ENCODE measurements around the gene ORC2.
"Not testable (repeated sequence)": the region's sequence is repeated elsewhere in the genome, so short reads cannot be mapped to it uniquely, and the experiment has no call there.

ORC2 gene

DNA sequence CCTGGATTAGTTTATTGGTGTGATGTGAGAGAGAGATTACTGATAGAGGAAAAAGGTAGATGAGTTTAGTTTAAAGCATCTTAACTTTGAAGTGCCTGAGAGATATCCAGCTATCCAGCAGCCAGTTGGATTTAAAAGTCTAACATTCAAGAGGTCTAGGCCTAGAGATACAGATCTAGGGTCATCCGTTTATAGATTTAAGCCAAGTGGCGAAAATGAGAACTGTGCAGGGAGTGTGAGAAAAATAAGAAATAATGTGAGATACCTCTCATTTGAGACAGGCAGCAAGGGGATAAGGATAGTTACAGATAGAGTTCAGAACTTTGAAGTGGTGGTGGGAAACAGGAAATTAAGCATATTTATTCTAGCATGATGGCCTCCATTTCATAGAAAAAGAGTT lies 5.3 kb upstream of the ORC2 start:
- Histone ChIP-seq H3K27ac (ENCODE audit: low read length) (no peak overlapping the region), H3K27me3 (ENCODE audit: control insufficient read depth in 1 of 2, insufficient read depth in 2 of 2, low read length in 2 of 2) (no peaks in the 10 kb centered on the region)

DNA sequence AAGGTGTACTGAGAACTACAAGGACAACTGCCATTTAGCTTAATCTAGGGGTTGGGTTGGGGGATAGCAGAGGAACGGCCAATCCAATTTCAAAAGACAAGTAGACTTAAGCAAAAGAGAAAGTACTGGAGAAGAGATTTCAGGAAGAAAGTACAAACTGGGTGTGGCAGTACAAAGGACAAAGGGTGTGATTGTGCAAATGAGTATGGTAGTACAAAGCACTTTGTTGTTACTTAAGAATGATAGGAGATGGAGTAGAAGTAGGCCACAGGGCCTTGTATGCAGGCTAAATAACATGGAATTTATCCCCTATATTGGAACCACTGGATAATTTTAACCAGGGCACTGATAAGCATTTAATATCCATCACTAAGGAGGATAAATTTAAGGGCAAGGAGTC lies 4.7 kb upstream of the ORC2 start:
- Histone ChIP-seq H3K9ac (ENCODE audit: low read length in 2 of 2) (no peak overlapping the region), H3K4me3 (ENCODE audit: low read length in 2 of 2) (no peak overlapping the region), H3K4me1 (ENCODE audit: control insufficient read depth, insufficient read depth, low read length) (peaks cover 2% of the 10 kb centered on the region), H3K9me3 (ENCODE audit: control insufficient read depth in 2 of 2, low read length in 2 of 2) (no peaks in the 10 kb centered on the region), H3K27ac (ENCODE audit: low read length) (no peak overlapping the region), H3K36me3 (ENCODE audit: control insufficient read depth in 2 of 2, insufficient read depth in 2 of 2, low read length in 2 of 2) (no peaks in the 10 kb centered on the region), H3K27me3 (ENCODE audit: control insufficient read depth in 1 of 2, insufficient read depth in 2 of 2, low read length in 2 of 2) (no peaks in the 10 kb centered on the region)

More for the DNA sequence above, 5.3 kb upstream of the ORC2 start:
- H3K4me1 ChIP-seq (ENCODE audit: control insufficient read depth, insufficient read depth, low read length), result peaks cover under 1% of the 10 kb centered on the region
- no peaks in the 10 kb centered on the region for H3K9me3 ChIP-seq (ENCODE audit: control insufficient read depth in 2 of 2, low read length in 2 of 2)
- H3K36me3 ChIP-seq (ENCODE audit: control insufficient read depth in 2 of 2, insufficient read depth in 2 of 2, low read length in 2 of 2), result no peaks in the 10 kb centered on the region
- no peak overlapping the region for H3K9ac ChIP-seq (ENCODE audit: low read length in 2 of 2)
- H3K4me3 ChIP-seq (ENCODE audit: low read length in 2 of 2), result no peak overlapping the region

DNA sequence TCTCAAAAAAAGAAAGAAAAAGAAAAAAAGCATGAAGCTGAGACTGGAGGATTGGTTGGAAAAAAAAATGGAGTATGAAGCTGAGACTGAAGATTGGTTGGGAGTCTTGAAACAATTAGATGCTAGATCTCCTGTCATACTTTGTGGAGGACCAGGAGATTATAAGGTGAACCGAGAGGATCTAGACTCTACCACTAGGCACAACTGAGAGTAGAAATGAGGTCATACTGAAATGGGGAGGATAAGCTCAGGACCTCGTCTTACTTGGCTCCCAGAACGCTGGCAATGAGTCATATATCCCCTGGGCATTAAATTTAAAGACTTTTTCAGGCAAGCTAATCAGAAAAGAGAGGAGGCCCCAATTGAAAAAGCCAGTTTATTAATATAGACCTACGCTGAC lies 3.3 kb upstream of the ORC2 start:
- H3K9me3 ChIP-seq (ENCODE audit: control insufficient read depth in 2 of 2, low read length in 2 of 2), result no peaks in the 10 kb centered on the region
- H3K36me3 ChIP-seq (ENCODE audit: control insufficient read depth in 2 of 2, insufficient read depth in 2 of 2, low read length in 2 of 2), result no peaks in the 10 kb centered on the region
- H3K4me3 ChIP-seq (ENCODE audit: low read length in 2 of 2), result no peak overlapping the region
- H3K9ac ChIP-seq (ENCODE audit: low read length in 2 of 2), result no peak overlapping the region
- no peaks in the 10 kb centered on the region for H3K27me3 ChIP-seq (ENCODE audit: control insufficient read depth in 1 of 2, insufficient read depth in 2 of 2, low read length in 2 of 2)
- H3K27ac ChIP-seq (ENCODE audit: low read length), result no peak overlapping the region
- peaks cover 2% of the 10 kb centered on the region for H3K4me1 ChIP-seq (ENCODE audit: control insufficient read depth, insufficient read depth, low read length)

DNA sequence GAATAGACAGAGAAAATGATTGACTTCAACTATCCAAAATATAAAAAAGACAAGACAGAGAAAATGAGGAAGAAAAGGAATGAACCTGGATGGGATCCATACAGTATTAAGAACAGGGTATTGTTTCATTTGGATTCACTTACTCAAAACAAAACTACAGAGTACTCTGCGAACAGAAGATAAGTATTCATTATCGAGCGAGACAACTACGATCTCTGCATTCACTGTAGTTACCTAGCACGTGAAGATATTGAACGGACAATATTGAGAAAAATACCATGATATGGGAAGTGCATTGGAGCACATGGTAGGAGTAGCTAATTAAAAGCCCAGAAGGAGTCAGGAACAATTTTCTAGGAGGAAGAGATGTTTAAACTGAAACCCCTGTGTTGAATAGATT lies 1.0 kb upstream of the ORC2 start:
- Histone ChIP-seq H3K36me3 (ENCODE audit: control insufficient read depth in 2 of 2, insufficient read depth in 2 of 2, low read length in 2 of 2) (no peaks in the 10 kb centered on the region), H3K4me3 (ENCODE audit: low read length in 2 of 2) (peak overlapping the region; percentile 94 to 97), H3K9me3 (ENCODE audit: control insufficient read depth in 2 of 2, low read length in 2 of 2) (no peaks in the 10 kb centered on the region), H3K4me1 (ENCODE audit: control insufficient read depth, insufficient read depth, low read length) (peaks cover 4% of the 10 kb centered on the region), H3K27ac (ENCODE audit: low read length) (no peak overlapping the region), H3K9ac (ENCODE audit: low read length in 2 of 2) (peak overlapping the region in 1 of 2 donors; percentile 88), H3K27me3 (ENCODE audit: control insufficient read depth in 1 of 2, insufficient read depth in 2 of 2, low read length in 2 of 2) (no peaks in the 10 kb centered on the region)

DNA sequence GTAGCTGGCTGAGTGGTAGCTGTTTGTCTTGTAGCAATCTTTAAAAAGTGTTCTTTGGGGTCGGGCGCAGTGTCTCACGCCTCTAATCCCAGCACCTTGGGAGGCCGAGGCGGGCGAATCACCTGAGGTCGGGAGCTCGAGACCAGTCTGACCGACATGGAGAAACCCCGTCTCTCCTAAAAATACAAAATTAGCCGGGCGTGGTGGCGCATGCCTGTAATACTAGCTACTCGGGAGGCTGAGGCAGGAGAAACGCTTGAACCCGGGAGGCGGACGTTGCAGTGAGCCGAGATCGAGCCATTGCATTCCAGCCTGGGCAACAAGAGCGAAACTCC lies 425 bp upstream of the ORC2 start:
- H3K9ac ChIP-seq (ENCODE audit: low read length in 2 of 2), result peak overlapping the region; percentile 86 to 88
- peak overlapping the region; percentile 75 for H3K27ac ChIP-seq (ENCODE audit: low read length)
- H3K36me3 ChIP-seq (ENCODE audit: control insufficient read depth in 2 of 2, insufficient read depth in 2 of 2, low read length in 2 of 2); H3K4me1 ChIP-seq (ENCODE audit: control insufficient read depth, insufficient read depth, low read length); H3K9me3 ChIP-seq (ENCODE audit: control insufficient read depth in 2 of 2, low read length in 2 of 2); H3K27me3 ChIP-seq (ENCODE audit: control insufficient read depth in 1 of 2, insufficient read depth in 2 of 2, low read length in 2 of 2): not testable (repeated sequence)
- peak overlapping the region; percentile 94 to 97 for H3K4me3 ChIP-seq (ENCODE audit: low read length in 2 of 2)

DNA sequence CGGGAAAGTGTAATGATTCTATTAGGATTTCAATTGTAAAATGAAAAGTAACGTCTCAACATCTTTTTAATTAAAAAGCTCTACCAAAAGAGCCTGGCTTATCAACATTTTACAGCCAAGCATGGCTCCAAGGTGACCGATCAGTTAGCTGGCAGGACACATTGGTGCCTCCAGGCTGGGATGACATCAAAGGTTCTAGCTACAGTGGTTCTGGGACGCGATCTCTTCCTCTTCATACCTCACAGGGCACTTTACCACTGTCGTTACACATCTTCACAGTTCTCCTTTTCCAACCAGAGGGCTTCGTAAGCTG lies 693 bp downstream of the ORC2 start:
- Histone ChIP-seq H3K9me3 (ENCODE audit: control insufficient read depth in 2 of 2, low read length in 2 of 2) (no peaks in the 10 kb centered on the region), H3K27me3 (ENCODE audit: control insufficient read depth in 1 of 2, insufficient read depth in 2 of 2, low read length in 2 of 2) (no peaks in the 10 kb centered on the region), H3K4me1 (ENCODE audit: control insufficient read depth, insufficient read depth, low read length) (peaks cover 4% of the 10 kb centered on the region), H3K27ac (ENCODE audit: low read length) (peak overlapping the region; percentile 75), H3K36me3 (ENCODE audit: control insufficient read depth in 2 of 2, insufficient read depth in 2 of 2, low read length in 2 of 2) (no peaks in the 10 kb centered on the region), H3K4me3 (ENCODE audit: low read length in 2 of 2) (peak overlapping the region; percentile 94 to 97), H3K9ac (ENCODE audit: low read length in 2 of 2) (peak overlapping the region; percentile 86 to 88)

DNA sequence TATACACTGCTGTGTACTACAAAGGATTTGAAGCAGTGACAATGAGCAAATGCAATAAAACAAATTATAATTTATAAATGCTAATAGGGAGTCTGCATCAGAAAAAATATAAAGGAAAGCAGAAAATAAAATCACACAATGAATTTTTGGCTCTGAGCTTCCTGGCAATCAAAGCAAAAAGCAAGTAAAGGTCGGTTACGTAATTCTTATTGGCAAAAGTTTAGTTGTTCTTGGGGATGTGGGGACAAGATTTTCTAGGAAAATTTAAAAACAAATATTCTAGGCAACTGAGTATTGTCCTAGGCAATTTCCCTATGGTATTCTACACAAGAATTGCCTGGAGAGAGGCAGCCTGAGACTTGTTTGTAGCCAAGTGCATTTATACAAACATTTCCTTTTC lies 1.8 kb downstream of the ORC2 start:
- Histone ChIP-seq H3K9me3 (ENCODE audit: control insufficient read depth in 2 of 2, low read length in 2 of 2) (no peaks in the 10 kb centered on the region), H3K36me3 (ENCODE audit: control insufficient read depth in 2 of 2, insufficient read depth in 2 of 2, low read length in 2 of 2) (no peaks in the 10 kb centered on the region), H3K27me3 (ENCODE audit: control insufficient read depth in 1 of 2, insufficient read depth in 2 of 2, low read length in 2 of 2) (no peaks in the 10 kb centered on the region), H3K9ac (ENCODE audit: low read length in 2 of 2) (no peak overlapping the region), H3K4me3 (ENCODE audit: low read length in 2 of 2) (peak overlapping the region in 1 of 2 donors; percentile 36), H3K4me1 (ENCODE audit: control insufficient read depth, insufficient read depth, low read length) (peaks cover 4% of the 10 kb centered on the region), H3K27ac (ENCODE audit: low read length) (no peak overlapping the region)

DNA sequence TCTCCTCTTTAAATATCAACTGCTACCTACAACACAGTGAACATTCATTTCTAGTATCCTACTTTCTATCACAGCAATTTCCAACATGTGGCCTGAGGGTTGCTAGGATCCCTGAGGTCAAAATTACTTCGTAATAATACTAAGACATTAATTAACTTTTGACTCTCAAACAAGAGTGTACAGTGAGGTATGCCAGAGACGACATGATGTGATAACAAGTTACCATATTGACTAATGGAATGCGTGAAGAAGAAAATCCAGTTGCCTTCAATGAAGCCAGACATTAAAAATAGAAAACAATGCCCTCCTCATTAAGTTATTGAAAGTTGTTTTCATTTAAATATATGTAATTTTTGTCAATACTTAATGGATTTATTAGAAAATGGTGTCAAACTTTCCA lies 13.1 kb downstream of the ORC2 start:
- H3K9ac ChIP-seq (ENCODE audit: low read length in 2 of 2), result no peak overlapping the region
- no peaks in the 10 kb centered on the region for H3K4me1 ChIP-seq (ENCODE audit: control insufficient read depth, insufficient read depth, low read length)
- peaks cover 11 to 27% of the 10 kb centered on the region in 2 donors for H3K36me3 ChIP-seq (ENCODE audit: control insufficient read depth in 2 of 2, insufficient read depth in 2 of 2, low read length in 2 of 2)
- no peak overlapping the region for H3K4me3 ChIP-seq (ENCODE audit: low read length in 2 of 2)
- H3K9me3 ChIP-seq (ENCODE audit: control insufficient read depth in 2 of 2, low read length in 2 of 2), result no peaks in the 10 kb centered on the region
- no peaks in the 10 kb centered on the region for H3K27me3 ChIP-seq (ENCODE audit: control insufficient read depth in 1 of 2, insufficient read depth in 2 of 2, low read length in 2 of 2)
- H3K27ac ChIP-seq (ENCODE audit: low read length), result no peak overlapping the region

DNA sequence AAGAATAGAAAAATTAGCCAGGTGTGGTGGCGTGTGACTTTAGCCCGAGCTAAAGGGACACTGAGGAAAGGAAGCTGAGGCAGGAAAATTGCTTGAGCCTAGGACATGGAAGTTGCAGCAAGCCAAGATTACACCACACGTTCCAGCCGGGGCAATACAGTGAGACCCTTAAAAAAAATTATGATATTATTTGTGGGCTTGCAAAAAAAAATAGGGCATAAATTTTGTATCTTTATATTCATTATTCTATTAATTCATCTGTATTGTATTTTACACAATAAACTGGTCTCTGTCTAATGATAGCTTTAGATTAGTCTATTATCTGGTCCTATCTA lies 18.1 kb downstream of the ORC2 start:
- H3K9ac ChIP-seq (ENCODE audit: low read length in 2 of 2), result no peak overlapping the region
- H3K4me3 ChIP-seq (ENCODE audit: low read length in 2 of 2), result no peak overlapping the region
- H3K27ac ChIP-seq (ENCODE audit: low read length), result no peak overlapping the region
- no peaks in the 10 kb centered on the region for H3K4me1 ChIP-seq (ENCODE audit: control insufficient read depth, insufficient read depth, low read length)
- H3K9me3 ChIP-seq (ENCODE audit: control insufficient read depth in 2 of 2, low read length in 2 of 2), result no peaks in the 10 kb centered on the region
- H3K36me3 ChIP-seq (ENCODE audit: control insufficient read depth in 2 of 2, insufficient read depth in 2 of 2, low read length in 2 of 2), result peaks cover 13 to 21% of the 10 kb centered on the region in 2 donors
- no peaks in the 10 kb centered on the region for H3K27me3 ChIP-seq (ENCODE audit: control insufficient read depth in 1 of 2, insufficient read depth in 2 of 2, low read length in 2 of 2)

DNA sequence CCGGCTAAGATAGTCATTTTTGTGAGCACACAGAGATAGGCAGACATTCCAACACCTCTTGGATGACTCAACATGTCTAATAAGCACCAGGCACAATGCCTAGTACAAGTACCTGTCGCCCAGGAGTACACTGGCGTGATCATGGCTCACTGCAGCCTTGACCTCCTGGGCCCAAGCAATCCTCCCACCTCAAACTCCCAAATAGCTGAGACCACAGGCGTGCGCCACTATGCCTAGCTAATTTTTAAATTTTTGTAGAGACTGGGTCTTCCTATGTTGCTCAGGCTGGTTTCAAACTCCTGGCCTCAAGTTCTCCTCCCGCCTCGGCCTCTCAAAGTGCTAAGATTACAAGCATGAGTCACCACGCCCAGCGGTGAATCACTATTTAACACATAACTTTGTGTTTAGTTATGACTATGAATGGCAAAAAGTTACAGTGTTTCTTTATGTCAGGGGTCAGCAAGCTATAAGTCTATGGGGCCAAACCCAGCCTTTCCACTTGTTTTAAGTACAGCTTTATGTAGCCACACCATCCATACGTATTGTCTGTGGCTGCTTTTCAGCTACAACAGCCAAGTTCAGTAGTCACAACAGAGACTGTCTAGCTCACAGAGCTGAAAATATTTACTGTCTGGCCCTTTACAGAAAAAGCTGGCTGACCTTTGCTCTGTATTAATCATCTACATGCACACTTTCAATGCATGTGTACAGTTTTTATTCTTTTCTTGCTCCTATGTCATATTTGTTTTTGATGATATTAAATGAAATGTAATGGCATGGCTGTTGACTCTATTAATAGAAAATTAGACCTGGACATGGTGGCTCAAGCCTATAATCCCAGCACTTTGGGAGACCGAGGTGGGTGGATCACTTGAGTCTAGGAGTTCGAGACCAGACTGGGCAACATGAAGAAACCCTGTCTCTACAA lies 18.7 kb downstream of the ORC2 start:
- Histone ChIP-seq H3K27me3 (ENCODE audit: control insufficient read depth in 1 of 2, insufficient read depth in 2 of 2, low read length in 2 of 2) (no peaks in the 10 kb centered on the region), H3K36me3 (ENCODE audit: control insufficient read depth in 2 of 2, insufficient read depth in 2 of 2, low read length in 2 of 2) (peaks cover 19 to 26% of the 10 kb centered on the region in 2 donors), H3K4me1 (ENCODE audit: control insufficient read depth, insufficient read depth, low read length) (no peaks in the 10 kb centered on the region), H3K9me3 (ENCODE audit: control insufficient read depth in 2 of 2, low read length in 2 of 2) (no peaks in the 10 kb centered on the region), H3K27ac (ENCODE audit: low read length) (no peak overlapping the region), H3K4me3 (ENCODE audit: low read length in 2 of 2) (no peak overlapping the region), H3K9ac (ENCODE audit: low read length in 2 of 2) (no peak overlapping the region)

DNA sequence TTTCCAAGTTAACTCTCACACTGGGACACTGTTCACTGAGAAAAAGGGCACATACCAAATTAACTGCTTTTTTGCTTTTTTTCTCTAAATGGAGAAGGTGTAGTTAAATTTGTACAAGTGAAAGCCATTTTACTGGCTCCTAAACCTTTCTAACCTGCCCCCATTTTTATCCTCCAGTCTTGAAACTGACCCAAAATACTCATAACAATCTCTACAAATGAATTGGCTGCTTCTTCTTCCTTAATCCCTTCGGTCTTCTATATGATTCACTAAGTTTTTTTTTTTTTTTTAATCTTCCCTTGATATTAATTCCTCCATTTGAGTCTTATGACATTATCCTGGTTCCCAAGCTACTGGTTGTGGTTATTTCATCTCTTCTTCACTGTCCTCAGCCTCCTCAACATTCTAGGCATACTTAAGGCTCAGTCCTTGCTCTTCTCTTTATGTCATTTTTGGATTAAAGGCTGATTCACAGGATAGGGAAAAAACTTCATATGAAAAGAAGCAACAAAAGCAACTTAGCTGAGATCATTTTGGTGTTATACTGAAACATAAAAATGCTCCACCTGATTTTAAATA lies 19.8 kb downstream of the ORC2 start:
- H3K27me3 ChIP-seq (ENCODE audit: control insufficient read depth in 1 of 2, insufficient read depth in 2 of 2, low read length in 2 of 2), result no peaks in the 10 kb centered on the region
- H3K36me3 ChIP-seq (ENCODE audit: control insufficient read depth in 2 of 2, insufficient read depth in 2 of 2, low read length in 2 of 2), result peaks cover 19 to 20% of the 10 kb centered on the region in 2 donors
- no peaks in the 10 kb centered on the region for H3K9me3 ChIP-seq (ENCODE audit: control insufficient read depth in 2 of 2, low read length in 2 of 2)
- H3K27ac ChIP-seq (ENCODE audit: low read length), result no peak overlapping the region
- no peak overlapping the region for H3K9ac ChIP-seq (ENCODE audit: low read length in 2 of 2)
- no peak overlapping the region for H3K4me3 ChIP-seq (ENCODE audit: low read length in 2 of 2)
- no peaks in the 10 kb centered on the region for H3K4me1 ChIP-seq (ENCODE audit: control insufficient read depth, insufficient read depth, low read length)
